GM12874 (cell line): Measurements from ENCODE around the gene SUPT20H.

Source experiments
- CTCF ChIP-seq: IDR thresholded peaks from 2 replicates; pipeline ENCODE4 v1.5.1; 2011; ENCODE audit warnings: low read depth, mild to moderate bottlenecking, control low read depth, low read length, moderate library complexity; ENCODE audit not compliant: insufficient read depth

Gene SUPT20H

GRCh38 chr13:36999054-36999714 lies 60.3 kb downstream of the SUPT20H start, which contains the start of gene ALG5:
TSS of gene ALG5 (minus strand) at chr13:36999340. CDS start at chr13:36999300, 40 bp downstream.
- TF ChIP-seq CTCF = peak; percentile 91

- TF ChIP-seq CTCF = no peak
These were observed 60.9 kb downstream of the SUPT20H start for GRCh38 chr13:36998624-36999041.

- TF ChIP-seq CTCF = no peak
These were observed 61.6 kb downstream of the SUPT20H start for GRCh38 chr13:36997716-36998427.

GRCh38 chr13:36992362-36992761 lies 67.1 kb downstream of the SUPT20H start:
- no peak for TF ChIP-seq CTCF

- TF ChIP-seq CTCF = no peak
These were observed 72.8 kb downstream of the SUPT20H start for GRCh38 chr13:36986462-36987240.

GRCh38 chr13:36981156-36981743 lies 78.2 kb downstream of the SUPT20H start:
- peak; percentile 27; the same call in 1 of the 2 replicates for TF ChIP-seq CTCF
